ENCODE results near the gene COL5A1. TPM values are rescaled to one million over a fixed set of nuclear protein-coding genes. Genes with fewer than 3 reads are reported as not detected.
"Not testable (repeated sequence)": the region's sequence is repeated elsewhere in the genome, so short reads cannot be mapped to it uniquely, and the experiment has no call there.

Gene COL5A1
- total RNA-seq, 2 experiments from 2014 or later = 0.23 to 0.24 TPM

- no peak overlapping the region for H3K27ac Mint-ChIP-seq
- no peak for DNase-seq
These were observed 38.2 kb downstream of the COL5A1 start for GRCh38 chr9:134679616-134680392.

GRCh38 chr9:134680393-134681060, 38.9 kb downstream of the COL5A1 start:
- no peaks in the 10 kb centered on the region for H3K27me3 Mint-ChIP-seq
- H3K4me3 Mint-ChIP-seq = no peak overlapping the region
- DNase-seq = no peak
- H3K4me1 Mint-ChIP-seq = no peaks in the 10 kb centered on the region
- no peak overlapping the region for H3K27ac Mint-ChIP-seq
- no peaks in the 10 kb centered on the region for H3K36me3 Mint-ChIP-seq
- H3K9me3 Mint-ChIP-seq = no peaks in the 10 kb centered on the region

More at GRCh38 chr9:134679616-134680392, 38.2 kb downstream of the COL5A1 start:
- no peaks in the 10 kb centered on the region for H3K4me1 Mint-ChIP-seq
- no peaks in the 10 kb centered on the region for H3K27me3 Mint-ChIP-seq
- H3K9me3 Mint-ChIP-seq = no peaks in the 10 kb centered on the region
- H3K36me3 Mint-ChIP-seq = no peaks in the 10 kb centered on the region
- H3K4me3 Mint-ChIP-seq = no peak overlapping the region

GRCh38 chr9:134681061-134681661, 39.6 kb downstream of the COL5A1 start:
- no peaks in the 10 kb centered on the region for H3K4me1 Mint-ChIP-seq
- H3K27ac Mint-ChIP-seq = no peak overlapping the region
- no peak for DNase-seq
- H3K9me3 Mint-ChIP-seq = no peaks in the 10 kb centered on the region
- no peaks in the 10 kb centered on the region for H3K27me3 Mint-ChIP-seq
- no peaks in the 10 kb centered on the region for H3K36me3 Mint-ChIP-seq
- no peak overlapping the region for H3K4me3 Mint-ChIP-seq

- Mint-ChIP-seq H3K27me3 (no peaks in the 10 kb centered on the region), H3K9me3 (no peaks in the 10 kb centered on the region), H3K4me1 (no peaks in the 10 kb centered on the region), H3K4me3 (no peak overlapping the region), H3K36me3 (no peaks in the 10 kb centered on the region), H3K27ac (no peak overlapping the region)
- no peak for DNase-seq
These were observed 40.4 kb downstream of the COL5A1 start for GRCh38 chr9:134682026-134682425.

GRCh38 chr9:134682651-134683364, 41.2 kb downstream of the COL5A1 start:
- H3K27ac Mint-ChIP-seq = no peak overlapping the region
- H3K4me1 Mint-ChIP-seq = no peaks in the 10 kb centered on the region
- no peak for DNase-seq
- no peaks in the 10 kb centered on the region for H3K36me3 Mint-ChIP-seq
- H3K9me3 Mint-ChIP-seq = no peaks in the 10 kb centered on the region
- no peaks in the 10 kb centered on the region for H3K27me3 Mint-ChIP-seq
- H3K4me3 Mint-ChIP-seq = no peak overlapping the region

GRCh38 chr9:134683714-134684374, 42.2 kb downstream of the COL5A1 start:
- Mint-ChIP-seq H3K9me3 (no peaks in the 10 kb centered on the region), H3K27me3 (no peaks in the 10 kb centered on the region), H3K27ac (no peak overlapping the region), H3K36me3 (no peaks in the 10 kb centered on the region), H3K4me1 (no peaks in the 10 kb centered on the region), H3K4me3 (no peak overlapping the region)
- DNase-seq = no peak

GRCh38 chr9:134684375-134684723, 42.7 kb downstream of the COL5A1 start:
- Mint-ChIP-seq H3K4me3 (no peak overlapping the region), H3K36me3 (no peaks in the 10 kb centered on the region), H3K27me3 (no peaks in the 10 kb centered on the region), H3K27ac (no peak overlapping the region), H3K9me3 (no peaks in the 10 kb centered on the region), H3K4me1 (no peaks in the 10 kb centered on the region)
- no peak for DNase-seq

- not testable (repeated sequence) for H3K27me3 Mint-ChIP-seq, H3K4me1 Mint-ChIP-seq, DNase-seq, H3K4me3 Mint-ChIP-seq, H3K36me3 Mint-ChIP-seq, H3K9me3 Mint-ChIP-seq, H3K27ac Mint-ChIP-seq
These were observed 43.3 kb downstream of the COL5A1 start for GRCh38 chr9:134684941-134685340.

GRCh38 chr9:134685784-134686183, 44.2 kb downstream of the COL5A1 start:
- DNase-seq = no peak
- Mint-ChIP-seq H3K27me3 (no peaks in the 10 kb centered on the region), H3K36me3 (no peaks in the 10 kb centered on the region), H3K4me1 (no peaks in the 10 kb centered on the region), H3K27ac (no peak overlapping the region), H3K9me3 (no peaks in the 10 kb centered on the region), H3K4me3 (no peak overlapping the region)

- Mint-ChIP-seq H3K4me1 (no peaks in the 10 kb centered on the region), H3K4me3 (no peak overlapping the region), H3K9me3 (no peaks in the 10 kb centered on the region), H3K36me3 (no peaks in the 10 kb centered on the region), H3K27me3 (no peaks in the 10 kb centered on the region), H3K27ac (no peak overlapping the region)
- DNase-seq = no peak
These were observed 45.3 kb downstream of the COL5A1 start for GRCh38 chr9:134686896-134687295.

GRCh38 chr9:134687556-134687955, 46.0 kb downstream of the COL5A1 start:
- no peaks in the 10 kb centered on the region for H3K36me3 Mint-ChIP-seq
- H3K27ac Mint-ChIP-seq = no peak overlapping the region
- H3K9me3 Mint-ChIP-seq = no peaks in the 10 kb centered on the region
- H3K27me3 Mint-ChIP-seq = no peaks in the 10 kb centered on the region
- H3K4me1 Mint-ChIP-seq = no peaks in the 10 kb centered on the region
- no peak overlapping the region for H3K4me3 Mint-ChIP-seq
- no peak for DNase-seq

- Mint-ChIP-seq H3K36me3 (no peaks in the 10 kb centered on the region), H3K27ac (no peak overlapping the region), H3K27me3 (no peaks in the 10 kb centered on the region), H3K4me1 (peaks cover 3% of the 10 kb centered on the region), H3K9me3 (no peaks in the 10 kb centered on the region), H3K4me3 (no peak overlapping the region)
- DNase-seq = no peak
These were observed 46.6 kb downstream of the COL5A1 start for GRCh38 chr9:134688231-134688630.

GRCh38 chr9:134688661-134689320, 47.2 kb downstream of the COL5A1 start:
- H3K9me3 Mint-ChIP-seq = no peaks in the 10 kb centered on the region
- DNase-seq = no peak
- H3K27ac Mint-ChIP-seq = no peak overlapping the region
- H3K4me3 Mint-ChIP-seq = no peak overlapping the region
- peaks cover 3% of the 10 kb centered on the region for H3K4me1 Mint-ChIP-seq
- H3K27me3 Mint-ChIP-seq = no peaks in the 10 kb centered on the region
- no peaks in the 10 kb centered on the region for H3K36me3 Mint-ChIP-seq

- H3K9me3 Mint-ChIP-seq = no peaks in the 10 kb centered on the region
- no peak for DNase-seq
These were observed 47.9 kb downstream of the COL5A1 start for GRCh38 chr9:134689321-134690181.

More at GRCh38 chr9:134689321-134690181, 47.9 kb downstream of the COL5A1 start:
- Mint-ChIP-seq H3K27ac (no peak overlapping the region), H3K4me1 (peaks cover 3% of the 10 kb centered on the region), H3K36me3 (no peaks in the 10 kb centered on the region), H3K4me3 (no peak overlapping the region), H3K27me3 (no peaks in the 10 kb centered on the region)
